ENCODE data around the gene UAP1.
"Not testable (repeated sequence)": the region's sequence is repeated elsewhere in the genome, so short reads cannot be mapped to it uniquely, and the experiment has no call there.

The UAP1 gene

GRCh38 chr1:162571696-162572095, 10.2 kb downstream of the UAP1 start:
- TF ChIP-seq CTCF (IDR thresholded peaks at IDR 0.05; ENCODE audit: control insufficient read depth, extremely low read depth, insufficient read depth), result no peak
- H3K4me3 ChIP-seq (ENCODE audit: low read depth, low read length), result no peak overlapping the region
- DNase-seq (ENCODE audit: low read depth), result peak; percentile 72

- no peak for TF ChIP-seq CTCF (IDR thresholded peaks at IDR 0.05; ENCODE audit: control insufficient read depth, extremely low read depth, insufficient read depth)
- DNase-seq (ENCODE audit: low read depth), result no peak
Observed at GRCh38 chr1:162573136-162573535, 11.6 kb downstream of the UAP1 start.

DNA sequence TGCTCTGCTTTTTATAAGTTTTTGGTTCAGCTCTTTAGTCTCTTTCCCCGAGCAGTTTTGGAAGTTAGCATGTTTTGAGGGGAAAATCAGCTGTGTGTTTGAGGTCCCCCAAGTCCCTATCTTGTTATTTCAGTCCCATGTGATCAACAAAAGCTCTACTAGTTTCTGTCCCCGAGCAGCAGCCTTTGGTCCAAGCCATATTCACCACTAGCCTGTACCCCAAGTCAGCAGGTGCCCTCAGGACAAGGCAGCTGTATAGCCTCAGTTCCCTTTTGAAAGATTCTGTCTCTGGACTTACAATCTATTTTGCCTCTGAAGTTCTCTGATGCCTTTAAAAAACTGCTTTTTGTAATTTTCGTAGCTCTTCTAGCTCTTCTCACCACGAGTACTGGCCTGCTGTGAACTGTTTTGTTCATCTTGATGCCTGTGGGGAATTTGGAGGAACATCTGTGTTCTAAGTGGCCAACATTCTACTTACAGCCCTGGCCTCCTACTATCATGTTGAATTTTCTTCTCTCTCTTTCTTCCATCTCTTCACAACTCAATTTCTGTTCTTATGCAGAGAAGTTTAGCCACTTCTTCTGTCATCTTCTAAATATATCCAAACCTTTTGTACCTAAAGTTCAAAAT, 16.7 kb downstream of the UAP1 start:
- DNase-seq (ENCODE audit: low read depth), result no peak
- no peak for TF ChIP-seq CTCF (IDR thresholded peaks at IDR 0.05; ENCODE audit: control insufficient read depth, extremely low read depth, insufficient read depth)
- H3K4me3 ChIP-seq (ENCODE audit: low read depth, low read length), result peak overlapping the region; percentile 10

More at GRCh38 chr1:162573136-162573535, 11.6 kb downstream of the UAP1 start:
- H3K4me3 ChIP-seq (ENCODE audit: low read depth, low read length), result no peak overlapping the region

GRCh38 chr1:162578936-162579335, 17.4 kb downstream of the UAP1 start:
- H3K4me3 ChIP-seq (ENCODE audit: low read depth, low read length), result peak overlapping the region; percentile 29
- TF ChIP-seq CTCF (IDR thresholded peaks at IDR 0.05; ENCODE audit: control insufficient read depth, extremely low read depth, insufficient read depth), result no peak
- peak; percentile 71 for DNase-seq (ENCODE audit: low read depth)

DNA sequence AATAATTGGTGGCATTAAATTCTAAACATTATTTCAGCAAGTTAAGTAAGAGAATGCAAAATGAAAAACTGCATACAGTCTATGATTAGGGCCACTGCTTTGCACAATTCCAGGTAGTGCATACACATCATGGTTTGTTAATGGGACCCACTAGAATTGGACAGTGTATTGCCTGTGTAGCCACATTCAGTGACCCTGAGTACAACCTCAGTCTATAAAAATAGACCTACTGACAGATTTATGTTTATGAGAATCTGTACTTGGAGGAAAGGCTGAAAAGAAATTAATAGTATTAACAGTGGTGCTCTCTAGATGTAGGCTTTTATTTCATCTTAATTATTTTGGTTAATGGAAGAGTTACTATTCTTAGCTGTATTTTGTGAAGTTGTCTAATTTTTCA, 18.8 kb downstream of the UAP1 start:
- no peak for TF ChIP-seq CTCF (IDR thresholded peaks at IDR 0.05; ENCODE audit: control insufficient read depth, extremely low read depth, insufficient read depth)
- no peak overlapping the region for H3K4me3 ChIP-seq (ENCODE audit: low read depth, low read length)
- no peak for DNase-seq (ENCODE audit: low read depth)

DNA sequence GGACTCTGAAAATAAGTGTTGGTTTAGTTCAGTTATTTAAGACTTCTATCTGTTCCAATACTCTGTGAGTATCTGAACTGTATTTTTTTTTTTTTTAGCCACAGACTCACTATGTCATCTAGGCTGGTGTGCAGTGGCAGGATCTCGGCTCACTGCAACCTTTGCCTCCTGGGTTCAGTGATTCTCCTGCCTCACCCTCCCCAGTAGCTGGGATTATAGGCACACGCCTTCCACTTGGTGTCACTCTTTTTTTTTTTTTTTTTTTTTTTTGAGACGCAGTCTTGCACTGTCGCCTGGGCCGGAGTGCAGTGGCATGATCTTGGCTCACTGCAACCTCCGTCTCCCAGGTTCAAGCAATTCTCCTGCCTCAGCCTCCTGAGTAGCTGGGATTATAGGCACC, 21.4 kb downstream of the UAP1 start:
- not testable (repeated sequence) for H3K4me3 ChIP-seq (ENCODE audit: low read depth, low read length); DNase-seq (ENCODE audit: low read depth)

DNA sequence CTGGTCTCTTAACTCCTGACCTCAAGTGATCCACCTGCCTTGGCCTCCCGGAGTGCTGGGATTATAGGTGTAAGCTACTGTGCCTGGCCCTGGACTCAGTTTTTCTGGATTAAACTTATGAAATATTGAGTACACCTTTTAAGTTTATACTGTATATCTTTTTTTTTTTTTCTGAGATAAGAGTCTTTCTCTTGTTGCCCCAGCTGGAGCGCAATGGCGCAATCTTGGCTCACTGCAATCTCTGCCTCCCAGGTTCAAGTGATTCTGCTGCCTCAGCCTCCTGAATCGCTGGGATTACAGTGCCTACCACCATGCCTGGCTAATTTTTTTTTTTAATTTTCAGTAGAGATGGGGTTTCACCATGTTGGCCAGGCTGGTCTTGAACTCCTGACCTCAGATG, 23.6 kb downstream of the UAP1 start:
- not testable (repeated sequence) for DNase-seq (ENCODE audit: low read depth); H3K4me3 ChIP-seq (ENCODE audit: low read depth, low read length)

DNA sequence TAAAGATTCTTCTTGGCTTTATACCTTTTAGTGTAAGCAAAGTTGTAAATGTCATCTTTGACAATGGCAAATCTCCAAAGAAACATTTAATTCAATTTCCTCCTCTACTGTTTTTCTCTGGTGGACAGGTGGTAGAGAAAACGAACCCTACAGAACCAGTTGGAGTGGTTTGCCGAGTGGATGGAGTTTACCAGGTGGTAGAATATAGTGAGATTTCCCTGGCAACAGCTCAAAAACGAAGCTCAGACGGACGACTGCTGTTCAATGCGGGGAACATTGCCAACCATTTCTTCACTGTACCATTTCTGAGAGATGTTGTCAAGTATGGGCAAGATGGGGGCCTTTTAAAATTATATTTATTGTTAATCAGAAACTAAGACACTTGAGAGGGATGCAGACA, 25.8 kb downstream of the UAP1 start:
- peak; percentile 99 for DNase-seq (ENCODE audit: low read depth)
- H3K4me3 ChIP-seq (ENCODE audit: low read depth, low read length), result no peak overlapping the region

More for the DNA sequence above, 25.8 kb downstream of the UAP1 start:
- TF ChIP-seq CTCF (IDR thresholded peaks at IDR 0.05; ENCODE audit: control insufficient read depth, extremely low read depth, insufficient read depth), result no peak

Data from LNCaP clone FGC (cell line).